NCI-H2171 treated with DMSO at 0.1 percent for 48 hours (cell line): Measurements from ENCODE around the gene TCP11L1.
A peak's percentile ranks its signal among the peaks of the same experiment; 100 is the strongest.
"Not testable (repeated sequence)": the region's sequence is repeated elsewhere in the genome, so short reads cannot be mapped to it uniquely, and the experiment has no call there.

Experiments
- DNase-seq: peaks from one replicate; lab custom pipeline; 2025; lab: John Stamatoyannopoulos, UW

TCP11L1 gene

DNA sequence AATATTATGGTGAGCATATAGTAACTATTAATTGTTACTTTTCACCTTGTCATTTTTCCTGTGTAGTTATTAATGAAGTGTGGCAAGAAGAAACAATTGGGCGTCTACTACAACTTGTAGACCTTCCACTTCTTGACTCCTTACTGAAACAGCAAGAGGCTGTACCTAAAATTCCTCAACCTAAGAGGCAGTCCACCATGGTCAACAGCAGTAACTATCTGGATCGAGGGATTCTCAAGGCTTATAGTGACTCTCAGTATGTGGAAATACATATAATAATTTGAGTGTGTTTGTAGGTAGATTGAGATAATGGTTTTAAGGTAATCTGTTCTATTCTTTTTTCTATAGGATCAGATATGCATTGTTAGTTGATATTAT lies 10.8 kb upstream of the TCP11L1 start:
- no peak for DNase-seq

DNA sequence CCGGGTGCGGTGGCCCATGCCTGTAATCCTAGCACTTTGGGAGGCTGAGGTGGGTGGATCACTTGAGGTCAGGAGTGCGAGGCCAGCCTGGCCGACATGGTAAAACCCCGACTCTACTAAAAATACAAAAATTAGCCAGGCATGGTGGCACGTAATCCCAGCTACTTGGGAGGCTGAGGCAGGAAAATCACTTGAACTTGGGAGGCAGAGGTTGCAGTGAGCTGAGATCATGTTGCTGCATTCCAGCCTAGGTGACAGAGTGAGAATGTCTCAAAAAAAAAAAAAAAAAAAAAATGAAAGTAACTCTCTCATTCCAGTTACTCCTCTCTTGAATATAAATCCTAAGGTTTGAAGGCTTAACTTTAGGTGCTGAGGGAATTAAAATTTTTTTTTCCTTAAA lies 10.2 kb upstream of the TCP11L1 start:
- not testable (repeated sequence) for DNase-seq

DNA sequence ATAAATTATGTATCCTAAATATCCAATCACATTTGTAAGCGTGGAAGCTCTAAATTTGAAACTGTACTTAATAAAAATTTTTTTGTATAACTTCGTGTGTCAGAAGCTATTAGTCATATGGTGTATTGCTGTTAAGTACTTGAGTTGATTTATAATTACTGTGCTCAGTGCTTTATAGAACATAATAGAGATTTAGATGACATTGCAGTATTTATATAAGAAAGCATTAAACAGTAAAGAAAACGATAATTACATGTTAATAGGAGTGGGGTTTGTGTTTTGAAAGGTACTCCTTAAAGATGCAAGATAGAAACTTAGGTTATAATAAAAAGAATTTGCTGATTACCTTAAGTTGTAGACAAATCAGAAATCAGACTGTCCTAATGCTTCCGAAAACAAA lies 5.9 kb upstream of the TCP11L1 start:
- DNase-seq: no peak

DNA sequence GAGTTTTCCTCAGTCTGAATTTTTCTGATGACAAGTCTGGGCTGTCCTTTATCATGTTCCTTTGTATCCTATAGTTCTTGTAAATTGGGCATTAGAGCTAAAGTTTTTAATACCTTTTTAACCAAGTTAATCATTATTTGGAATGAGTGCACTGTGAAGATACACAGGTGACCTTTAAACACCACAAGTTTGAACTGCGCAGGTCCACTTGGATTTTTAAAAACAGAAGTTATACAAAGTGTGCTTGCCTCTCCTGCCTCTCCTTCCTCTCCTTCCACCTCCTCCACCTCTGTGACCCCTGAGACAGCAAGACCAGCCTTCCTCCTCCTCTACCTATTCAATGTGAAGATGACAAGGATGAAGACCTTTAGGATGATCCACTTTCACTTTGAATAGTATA lies 4.4 kb upstream of the TCP11L1 start:
- DNase-seq: no peak

DNA sequence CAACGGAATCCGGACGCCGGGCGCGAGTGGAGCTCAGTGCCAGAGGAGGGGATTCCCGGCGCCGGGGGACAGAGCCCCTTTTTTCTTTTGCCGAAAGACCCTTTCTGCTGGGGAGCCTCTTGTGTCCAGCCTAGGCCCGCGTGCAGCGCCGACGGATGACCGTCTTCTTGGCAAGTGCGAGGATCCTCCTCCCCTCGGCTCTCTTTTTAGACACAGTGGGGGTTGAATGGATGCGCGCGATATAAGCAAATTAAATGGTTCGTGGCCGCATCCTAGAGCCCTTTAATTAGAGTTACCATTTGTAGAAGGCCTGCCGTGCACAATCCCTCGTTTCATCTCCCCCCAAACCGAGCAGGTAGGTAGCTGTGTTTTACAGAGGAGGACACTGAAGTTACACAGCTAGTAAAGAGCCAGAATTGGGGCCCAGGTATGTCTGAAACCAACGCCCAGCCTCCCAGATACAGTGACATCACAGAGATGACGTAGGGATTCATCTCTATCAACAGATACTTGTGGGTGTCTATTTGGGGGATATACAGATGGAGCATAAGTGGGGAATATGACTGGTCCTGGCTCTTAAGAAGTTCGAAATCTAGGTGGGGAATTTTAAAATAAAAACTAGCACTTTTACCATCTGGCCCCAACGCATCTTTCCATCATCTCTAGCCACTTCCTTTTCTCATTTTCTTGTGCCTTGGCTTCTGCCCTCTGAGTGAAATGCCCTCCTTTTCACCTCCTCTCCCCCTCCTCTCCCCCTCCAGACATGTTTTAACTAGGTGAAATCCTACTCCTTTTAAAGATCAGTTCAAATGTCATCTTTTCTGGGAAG lies 875 bp downstream of the TCP11L1 start:
- DNase-seq: peak; percentile 74

DNA sequence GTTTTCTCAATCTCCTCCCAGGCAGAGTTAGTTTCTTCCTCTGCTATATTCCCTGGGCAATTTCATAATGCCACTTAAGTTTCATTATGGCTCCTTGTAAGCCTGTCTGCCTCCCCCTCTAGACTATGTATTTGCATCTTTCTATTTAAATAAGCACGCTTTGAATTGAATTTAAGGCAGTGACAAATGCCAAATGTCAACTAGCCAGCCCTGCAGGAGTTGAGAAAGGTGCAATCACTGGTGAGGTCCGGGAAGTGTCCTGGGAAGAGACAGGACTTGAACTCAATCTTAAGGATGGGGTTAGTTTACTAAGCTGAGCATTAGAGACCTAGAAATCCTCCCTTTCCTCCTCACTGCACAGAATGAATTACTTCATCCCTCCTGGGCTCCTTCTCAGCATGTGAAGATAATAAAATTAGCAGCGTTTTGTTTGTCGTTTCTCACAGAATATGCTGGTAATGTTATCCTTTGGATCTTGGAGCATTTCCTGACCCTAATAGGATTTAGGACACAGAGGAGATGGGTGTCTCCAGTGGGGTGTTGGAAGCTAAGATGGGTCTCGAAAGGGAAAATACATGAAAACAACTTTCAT lies 1.6 kb downstream of the TCP11L1 start:
- DNase-seq: no peak

DNA sequence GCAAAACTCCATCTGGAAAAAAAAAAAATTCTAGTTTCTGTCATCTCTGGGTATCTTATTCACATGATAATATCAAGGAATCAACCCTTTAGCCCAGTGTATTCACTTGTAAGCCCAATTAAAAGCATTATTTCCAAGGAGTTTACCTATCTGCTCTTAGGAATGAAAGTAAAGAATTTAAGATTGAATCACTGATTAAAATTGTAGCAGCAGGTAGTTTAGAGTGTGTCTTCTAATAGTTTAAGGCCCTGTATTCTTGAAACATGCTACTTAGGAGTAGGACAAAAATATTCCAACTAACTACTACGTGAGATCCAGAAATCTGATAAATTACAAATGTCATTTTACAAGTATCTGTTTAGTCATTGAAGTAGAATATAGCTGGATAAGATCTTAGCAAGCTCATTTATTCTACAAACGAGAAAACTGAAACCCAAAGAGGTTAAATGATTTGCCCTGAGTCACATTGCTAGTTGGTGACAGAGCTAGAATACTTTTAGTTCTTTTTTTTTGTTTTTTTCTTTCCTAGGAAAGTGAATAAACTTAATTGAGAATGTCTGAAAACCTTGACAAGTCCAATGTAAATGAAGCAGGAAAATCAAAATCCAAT lies 4.0 kb downstream of the TCP11L1 start:
- DNase-seq: no peak

DNA sequence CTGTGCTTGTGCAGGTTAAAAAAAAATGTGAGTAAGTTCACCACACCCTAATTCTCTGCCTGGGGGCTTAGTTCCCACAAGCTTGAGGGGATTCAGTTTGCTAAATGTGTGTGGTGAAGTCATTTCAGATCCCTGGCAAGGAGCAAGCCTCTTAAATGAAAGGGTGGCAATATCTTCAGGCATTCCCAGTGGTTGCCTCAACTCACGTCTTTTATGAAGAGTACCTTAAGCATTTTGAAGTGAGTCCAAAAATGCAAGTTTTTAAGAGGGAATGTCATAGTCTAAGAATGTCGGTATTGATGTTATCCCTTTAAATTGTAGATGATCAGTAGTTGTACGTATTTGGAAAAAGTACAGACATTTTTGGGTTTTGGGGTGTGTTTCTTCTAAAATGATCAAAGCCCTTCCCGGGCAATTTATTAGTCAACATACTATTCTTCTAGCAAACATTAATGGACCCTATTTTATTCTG lies 4.9 kb downstream of the TCP11L1 start:
- DNase-seq: no peak

DNA sequence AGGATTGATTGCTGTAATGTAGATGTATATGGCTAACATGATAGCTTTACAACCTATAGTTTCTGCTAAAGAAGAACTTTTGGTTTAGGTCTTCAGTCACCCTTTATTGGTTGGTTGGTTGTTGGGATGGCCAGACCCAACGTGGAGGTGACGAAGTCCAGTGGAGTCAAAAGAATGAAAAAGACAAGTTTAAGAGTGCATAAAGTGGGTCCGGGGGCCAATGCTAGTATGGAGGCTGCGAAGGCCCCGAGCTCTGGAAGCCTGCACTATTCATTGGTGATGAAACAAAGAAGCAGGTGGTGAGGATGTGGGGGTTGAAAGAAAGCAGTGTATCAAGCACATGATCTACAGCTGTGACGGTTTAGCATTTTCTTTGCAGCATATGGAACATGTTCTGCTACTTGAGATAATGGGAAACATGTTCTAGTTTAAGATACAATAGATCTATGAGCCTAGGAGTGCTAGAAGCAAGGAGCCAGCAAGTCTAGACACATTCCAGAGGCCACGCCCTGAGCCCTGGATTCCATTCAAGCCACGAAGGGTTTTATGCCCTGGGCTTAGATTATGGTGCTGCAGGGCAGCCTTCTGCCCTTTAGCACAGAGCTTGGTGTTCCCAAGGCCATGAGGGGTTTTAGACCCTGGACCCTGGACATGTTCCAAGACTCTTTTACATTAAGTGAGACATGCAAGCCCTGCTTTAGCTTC lies 6.3 kb downstream of the TCP11L1 start:
- peak; percentile 98 for DNase-seq

DNA sequence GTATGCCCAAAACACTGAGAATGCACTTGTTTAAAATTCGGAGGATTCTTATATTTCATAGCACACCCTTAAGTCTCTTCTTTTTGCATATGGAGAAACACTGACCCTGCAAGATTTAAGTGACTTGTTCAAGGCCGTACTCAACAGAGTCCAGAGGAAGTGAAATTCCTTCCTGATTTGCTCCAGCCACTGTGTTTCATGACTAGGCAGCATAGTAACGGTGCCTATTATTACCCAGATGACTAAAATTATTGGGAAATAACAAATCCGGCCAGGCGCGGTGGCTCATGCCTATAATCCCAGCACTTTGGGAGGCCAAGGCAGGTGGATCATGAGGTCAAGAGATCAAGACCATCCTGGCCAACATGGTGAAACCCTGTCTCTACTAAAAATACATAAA lies 9.3 kb downstream of the TCP11L1 start:
- DNase-seq: not testable (repeated sequence)

DNA sequence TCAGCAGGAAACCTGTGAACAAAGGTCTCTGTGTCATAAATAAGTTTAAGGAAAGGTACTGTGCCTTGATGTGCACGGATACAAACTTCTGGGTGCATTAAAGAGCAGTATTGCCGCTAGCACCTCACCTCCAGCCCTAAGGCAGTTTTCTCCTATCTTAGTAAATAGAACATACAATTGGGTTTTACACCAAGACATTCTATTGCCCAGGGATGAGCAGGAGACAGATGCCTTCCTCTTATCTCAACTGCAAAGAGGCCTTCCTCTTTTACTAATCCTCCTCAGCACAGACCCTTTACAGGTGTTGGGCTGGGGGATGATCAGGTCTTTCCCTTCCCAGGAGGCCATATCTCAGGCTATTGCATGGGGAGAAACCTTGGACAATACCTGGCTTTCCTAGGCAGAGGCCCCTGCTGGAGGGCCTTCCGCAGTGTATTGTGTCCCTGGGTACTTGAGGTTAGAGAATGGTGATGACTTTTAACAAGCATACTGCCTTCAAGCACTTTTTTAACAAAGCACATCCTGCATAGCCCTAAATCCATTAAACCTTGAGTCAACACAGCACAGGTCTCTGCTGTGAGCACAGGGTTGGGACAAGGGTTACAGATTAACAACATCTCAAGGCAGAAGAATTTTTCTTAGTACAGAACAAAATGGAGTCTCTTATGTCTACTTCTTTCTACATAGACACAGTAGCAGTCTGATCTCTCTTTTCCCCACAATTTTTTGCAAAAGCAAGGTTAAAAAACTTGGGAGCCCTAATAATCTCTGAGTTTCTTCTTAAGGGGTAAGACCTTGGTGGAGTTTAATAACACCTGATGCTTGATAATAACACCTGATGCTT lies 10.4 kb downstream of the TCP11L1 start:
- DNase-seq: not testable (repeated sequence)

DNA sequence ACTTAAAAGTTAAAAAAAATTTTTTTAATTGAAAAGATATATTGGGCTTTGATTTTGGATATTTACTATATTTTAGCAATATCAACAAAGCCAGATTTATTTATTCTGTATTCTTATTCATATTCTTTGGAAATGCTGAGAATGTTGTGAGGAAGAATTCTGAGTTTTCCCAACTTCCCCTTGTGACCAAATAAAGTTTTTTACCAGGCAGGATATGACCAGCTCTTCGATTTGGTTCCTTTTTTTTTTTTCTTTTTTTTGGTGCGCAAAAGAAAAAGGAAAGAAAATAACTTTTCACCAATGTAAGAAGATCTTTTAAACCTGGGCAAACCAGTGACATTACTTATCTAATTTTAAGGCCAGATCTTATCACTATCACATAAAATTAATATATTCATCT lies 12.9 kb downstream of the TCP11L1 start:
- no peak for DNase-seq

DNA sequence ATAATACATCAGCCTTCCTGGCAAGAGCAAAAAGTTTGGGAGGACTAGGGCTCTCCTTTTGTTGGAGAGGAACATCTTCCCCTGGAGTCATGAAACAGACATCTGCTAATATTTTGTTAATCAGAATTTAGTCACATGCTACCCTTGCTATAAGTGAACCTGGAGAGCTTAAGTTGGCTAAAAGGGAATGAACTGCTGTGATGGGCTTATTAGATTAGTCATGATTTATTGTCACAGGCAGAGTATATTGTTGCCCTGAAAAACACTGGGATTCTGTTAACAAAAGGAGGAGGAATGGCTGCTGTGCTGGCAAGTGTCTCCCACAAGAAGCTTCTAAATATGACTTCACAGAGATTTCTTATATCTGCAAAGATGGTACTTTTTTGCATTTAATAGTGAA lies 16.0 kb downstream of the TCP11L1 start:
- no peak for DNase-seq

DNA sequence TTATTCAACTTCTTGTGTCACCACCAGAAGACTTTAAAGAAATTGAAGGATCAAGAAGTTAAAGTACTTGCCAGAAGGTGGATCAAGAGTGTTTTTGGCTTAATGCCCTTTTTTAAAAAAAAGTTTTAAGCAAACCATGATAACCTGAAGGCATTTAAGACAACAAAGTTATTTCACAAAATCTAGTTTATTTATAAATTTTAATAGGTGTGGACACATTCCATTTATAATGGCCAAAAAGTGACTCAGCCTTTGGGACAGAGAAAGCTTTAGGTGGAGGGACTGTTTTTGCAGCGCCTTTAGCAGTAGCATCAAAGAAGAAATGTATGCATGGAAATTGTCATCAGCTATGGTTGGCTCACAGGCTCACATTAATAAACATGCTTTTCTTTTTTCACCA lies 17.9 kb downstream of the TCP11L1 start:
- no peak for DNase-seq

DNA sequence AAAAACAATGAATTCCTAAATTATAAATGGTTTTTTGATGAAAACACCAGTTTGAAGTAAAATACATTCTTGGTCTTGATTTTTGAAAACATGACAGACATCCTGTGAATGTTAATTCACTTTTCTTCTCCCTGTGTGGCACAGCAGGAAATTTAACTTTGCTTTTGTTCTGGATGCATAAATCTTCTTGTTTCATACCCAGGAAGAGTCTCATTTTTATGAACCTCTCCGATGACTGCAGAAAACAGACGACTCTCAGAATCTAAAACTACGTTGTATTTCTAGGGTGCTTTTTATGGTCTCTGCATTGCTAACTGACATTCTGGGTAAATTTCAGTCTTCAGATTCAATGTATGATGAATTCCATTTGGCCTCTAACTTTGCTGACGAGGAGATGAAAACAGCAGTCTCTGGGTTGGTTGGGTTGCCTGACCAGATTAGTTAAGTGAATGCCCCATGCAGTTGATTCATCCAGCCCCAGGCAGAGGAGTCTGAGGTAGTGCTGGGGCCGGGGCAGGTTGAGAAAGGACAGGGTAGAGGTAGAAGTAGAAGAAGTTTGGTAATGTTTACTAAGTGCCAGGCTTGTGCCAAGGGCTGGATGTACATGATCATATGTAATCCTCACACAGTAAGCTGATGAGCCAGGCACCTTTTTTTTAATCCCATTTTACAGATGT lies 20.1 kb downstream of the TCP11L1 start:
- DNase-seq: no peak

DNA sequence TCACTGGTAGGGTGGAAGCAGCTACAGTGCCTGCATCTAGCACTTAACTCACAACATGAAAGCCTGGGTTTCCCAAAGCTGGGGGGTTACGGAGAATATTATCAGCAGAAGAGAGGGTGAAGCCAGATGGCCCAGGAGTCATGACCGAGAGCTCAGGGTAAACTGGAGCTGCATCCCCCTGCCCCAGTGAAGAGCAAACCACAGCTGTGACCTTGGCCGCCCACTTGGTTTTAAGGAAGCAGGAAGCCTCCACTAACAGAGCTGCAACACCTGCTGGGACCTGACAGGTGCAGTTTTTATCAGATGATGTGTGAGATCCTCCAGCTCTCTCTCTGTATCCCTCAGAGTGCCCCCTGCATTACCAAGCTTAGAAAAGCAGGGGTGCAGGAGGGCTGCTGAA lies 20.9 kb downstream of the TCP11L1 start:
- DNase-seq: no peak

DNA sequence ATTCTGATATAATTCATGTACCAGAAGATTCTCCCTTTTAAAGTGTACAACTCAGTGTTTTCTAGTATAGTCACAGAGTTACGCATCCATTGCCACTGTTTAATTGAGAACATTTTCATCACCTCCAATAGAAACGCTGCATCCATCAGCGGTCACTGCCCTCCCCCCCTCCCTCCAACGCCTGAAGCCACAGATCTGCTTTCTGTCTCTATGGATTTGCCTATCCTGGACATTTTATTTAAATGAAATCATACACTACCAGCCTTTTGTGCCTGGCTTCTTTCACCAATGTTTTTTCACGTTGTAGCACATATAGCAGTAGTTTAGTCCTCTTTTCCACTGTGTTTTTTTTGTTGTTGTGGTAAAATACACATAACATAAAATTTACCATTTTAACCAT lies 22.8 kb downstream of the TCP11L1 start:
- DNase-seq: no peak

DNA sequence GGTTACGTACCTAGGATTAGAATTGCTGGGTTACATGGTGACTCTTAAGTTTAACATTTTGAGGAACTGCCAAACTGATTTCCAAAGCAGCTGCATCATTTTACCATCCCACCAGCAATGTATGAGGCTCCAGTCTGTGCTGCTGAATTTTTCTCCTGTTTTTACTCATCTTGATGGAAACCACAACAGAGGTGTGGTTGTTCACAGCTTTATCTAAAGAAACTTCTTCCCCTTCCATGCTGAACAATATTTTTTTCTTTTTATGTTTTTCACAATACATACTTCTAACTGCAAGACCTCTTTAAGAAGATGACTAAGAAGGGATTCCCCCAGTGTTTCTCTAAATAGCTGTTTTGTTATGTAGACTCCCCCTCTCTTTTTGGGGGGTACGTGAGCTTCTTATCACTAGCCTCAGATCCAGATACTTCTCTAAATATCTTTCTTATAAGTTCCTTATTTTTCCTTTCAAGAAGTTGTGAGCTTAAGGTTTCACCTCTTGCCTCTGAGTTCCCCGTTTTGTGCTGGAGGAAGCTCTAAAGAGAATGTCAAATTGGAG lies 24.0 kb downstream of the TCP11L1 start:
- no peak for DNase-seq

DNA sequence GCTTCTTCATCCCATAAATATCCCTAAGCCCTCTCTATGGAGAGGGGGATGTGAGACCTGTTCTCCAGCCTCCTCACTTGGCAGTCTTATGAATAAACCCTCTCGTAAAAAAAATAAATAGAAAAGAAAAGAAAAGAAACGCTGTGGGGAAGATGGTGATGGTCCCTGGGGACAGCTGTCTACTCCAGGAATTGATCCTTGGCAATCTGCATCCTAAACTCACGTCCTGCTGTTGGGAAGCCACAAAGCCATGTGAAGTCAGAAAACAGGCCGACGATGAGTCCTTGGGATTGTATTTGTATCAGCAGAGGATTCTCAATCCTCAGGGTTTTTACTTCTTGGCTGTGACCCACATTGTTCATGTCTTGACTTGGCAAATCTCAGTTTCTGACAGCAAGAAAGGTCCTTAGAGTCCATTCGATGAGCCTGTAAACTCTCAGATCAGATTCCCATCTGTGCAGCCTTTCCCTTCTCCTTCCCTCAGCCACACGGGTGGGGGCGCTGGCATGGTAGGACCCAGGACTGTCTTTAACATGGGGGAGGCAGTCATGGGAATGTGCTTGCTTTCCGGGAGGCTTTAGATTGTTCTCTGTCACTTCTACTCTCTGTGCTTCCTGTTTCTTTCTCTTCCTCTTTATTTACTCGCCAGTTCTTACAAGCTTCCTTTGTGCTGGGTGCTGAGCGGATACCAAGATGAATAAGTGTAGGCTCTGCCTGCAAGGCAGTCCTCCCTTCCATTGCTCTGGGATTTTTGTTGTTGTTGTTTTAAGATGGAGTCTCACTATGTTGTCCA lies 24.9 kb downstream of the TCP11L1 start:
- DNase-seq: no peak

DNA sequence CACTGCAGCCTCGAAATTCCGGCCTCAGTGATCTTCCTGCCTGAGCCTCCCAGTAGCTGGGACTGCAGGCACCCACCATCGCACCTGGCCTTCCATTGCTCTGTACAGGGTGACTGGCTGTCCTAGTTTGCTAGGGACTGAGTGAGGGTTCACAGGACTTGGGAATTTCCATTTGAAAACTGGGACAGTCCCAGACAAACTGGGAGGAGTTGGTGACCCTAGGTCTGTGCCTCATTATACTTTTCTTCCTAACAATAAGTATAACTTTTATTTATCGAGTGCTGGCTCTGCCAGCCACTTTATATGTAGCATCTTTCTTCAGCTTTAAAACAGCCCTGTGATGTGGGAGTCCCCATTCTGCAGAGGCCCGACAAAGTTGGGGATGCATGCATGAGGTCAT lies 25.5 kb downstream of the TCP11L1 start:
- no peak for DNase-seq
